Stimulated activated CD8-positive, alpha-beta memory T cell treated with anti-CD3 and anti-CD28 coated beads, Interleukin-4, amount 100 ng/mL, for 4 hours (primary cell): Measurements from ENCODE around the gene MS4A5.
"Not testable (repeated sequence)": the region's sequence is repeated elsewhere in the genome, so short reads cannot be mapped to it uniquely, and the experiment has no call there.

Experiments used
- DNase-seq, 2 donors: peaks; one replicate each; pipeline ENCODE4 v3.0.0-alpha.2; 2020; ENCODE audit warnings: low read depth in 2 of 2, low spot score in 1 of 2

MS4A5 gene

GRCh38 chr11:60429272-60429671 is at the start of gene MS4A5:
Gene MS4A5, plus strand, starts transcription at chr11:60429572. Its CDS starts 103 bp downstream, at chr11:60429675.
- no peak for DNase-seq

- no peak for DNase-seq
Observed at GRCh38 chr11:60389279-60389910, 40.0 kb upstream of the MS4A5 start.

GRCh38 chr11:60390419-60390818 is 39.0 kb upstream of the MS4A5 start:
- no peak for DNase-seq

- no peak for DNase-seq
Observed at GRCh38 chr11:60392361-60392760, 37.0 kb upstream of the MS4A5 start.

- no peak for DNase-seq
Observed at GRCh38 chr11:60393016-60393415, 36.4 kb upstream of the MS4A5 start.

GRCh38 chr11:60394666-60395380 is 34.5 kb upstream of the MS4A5 start:
- no peak for DNase-seq

- DNase-seq, result no peak
Observed at GRCh38 chr11:60396382-60396781, 33.0 kb upstream of the MS4A5 start, which contains the start of gene MS4A14. Gene MS4A14, plus strand, starts transcription at chr11:60396459. Its CDS starts 120 bp downstream, at chr11:60396579.

GRCh38 chr11:60396799-60397198 is 32.6 kb upstream of the MS4A5 start:
- no peak for DNase-seq

DNA sequence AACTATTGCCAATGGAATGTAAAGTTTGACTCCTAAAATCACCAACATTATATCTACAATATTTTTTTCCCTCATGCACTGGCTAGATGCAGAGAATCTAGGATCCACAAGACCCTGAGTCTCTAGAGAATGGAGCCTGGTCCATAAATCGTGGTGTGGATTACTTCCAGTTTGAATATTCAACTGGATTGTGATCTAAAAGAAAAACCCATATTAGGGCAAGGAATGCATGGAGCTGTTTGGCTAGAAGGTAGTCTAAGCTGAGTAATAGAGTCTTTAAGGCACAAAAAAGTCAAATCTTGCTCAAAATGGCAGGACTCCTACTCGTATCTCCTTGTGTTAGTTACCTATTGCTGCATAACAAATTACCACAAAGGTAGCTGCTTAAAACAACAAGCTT is 9.4 kb upstream of the MS4A5 start:
- no peak for DNase-seq

GRCh38 chr11:60422609-60423008 is 6.8 kb upstream of the MS4A5 start:
- DNase-seq, result no peak

DNA sequence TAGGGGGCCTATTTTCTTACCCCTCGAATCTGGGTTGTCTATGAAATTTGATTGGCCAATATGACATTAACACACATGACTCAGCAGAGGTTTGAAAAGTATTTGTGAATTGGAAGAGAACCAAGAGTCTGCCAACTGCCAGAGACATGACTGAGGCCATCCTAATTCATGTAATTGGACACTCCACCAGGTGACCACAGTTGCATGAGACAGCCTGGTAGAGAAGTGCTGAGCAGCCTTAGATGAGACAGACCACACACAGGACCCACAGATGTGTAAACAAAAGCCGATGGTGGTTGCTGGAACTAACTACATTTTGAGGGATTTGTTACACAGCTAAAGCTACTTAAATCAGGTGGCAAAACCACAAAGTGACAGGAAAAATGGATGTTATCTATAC is 855 bp upstream of the MS4A5 start:
- DNase-seq, result no peak

- DNase-seq, result no peak
Observed at GRCh38 chr11:60431251-60431650, 1.9 kb downstream of the MS4A5 start.

- no peak for DNase-seq
Observed at GRCh38 chr11:60433401-60433800, 4.0 kb downstream of the MS4A5 start.

DNA sequence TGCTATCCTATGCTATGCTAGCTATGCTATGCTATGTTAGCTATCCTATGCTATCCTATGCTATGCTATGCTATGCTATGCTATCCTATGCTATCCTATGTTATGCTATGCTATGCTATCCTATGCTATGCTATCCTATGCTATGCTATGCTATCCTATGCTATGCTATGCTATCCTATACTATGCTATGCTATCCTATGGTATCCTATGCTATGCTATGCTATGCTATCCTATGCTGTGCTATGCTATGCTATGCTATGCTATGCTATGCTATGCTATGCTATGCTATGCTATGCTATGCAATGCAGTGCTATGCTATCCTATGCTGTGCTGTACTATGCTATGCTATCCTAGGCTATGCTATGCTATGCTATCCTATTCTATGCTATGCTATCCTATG is 17.7 kb downstream of the MS4A5 start:
- DNase-seq, result no peak

DNA sequence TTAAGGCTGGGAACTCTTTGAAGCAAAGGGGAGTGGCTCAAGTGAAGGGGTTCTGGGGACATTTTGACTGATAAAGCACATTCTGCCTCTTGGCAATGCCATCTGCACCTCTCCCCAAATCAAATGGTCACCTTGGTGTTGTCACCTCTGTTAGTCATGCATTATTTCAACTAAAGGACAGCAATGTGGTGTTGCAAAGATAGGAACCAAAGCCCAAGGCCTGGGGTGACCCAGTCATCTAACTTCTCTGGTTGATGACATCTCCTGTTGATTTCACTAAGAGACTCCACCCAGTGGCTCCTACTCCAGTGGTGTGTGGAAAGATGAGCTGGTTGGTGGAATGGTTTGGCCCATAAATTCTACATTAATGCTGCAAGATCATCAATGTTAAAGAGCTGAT is 18.5 kb downstream of the MS4A5 start:
- no peak for DNase-seq

- DNase-seq, result not testable (repeated sequence)
Observed at GRCh38 chr11:60451185-60451584, 21.8 kb downstream of the MS4A5 start.

GRCh38 chr11:60454212-60454611 is 24.8 kb downstream of the MS4A5 start:
- no peak for DNase-seq

GRCh38 chr11:60455531-60456042 is 26.2 kb downstream of the MS4A5 start, which contains the start of gene MS4A1:
Gene MS4A1, plus strand, starts transcription at chr11:60455847. Its CDS starts 6,528 bp downstream, at chr11:60462375.
- no peak for DNase-seq

- no peak for DNase-seq
Observed at GRCh38 chr11:60457576-60457975, 28.2 kb downstream of the MS4A5 start.

DNA sequence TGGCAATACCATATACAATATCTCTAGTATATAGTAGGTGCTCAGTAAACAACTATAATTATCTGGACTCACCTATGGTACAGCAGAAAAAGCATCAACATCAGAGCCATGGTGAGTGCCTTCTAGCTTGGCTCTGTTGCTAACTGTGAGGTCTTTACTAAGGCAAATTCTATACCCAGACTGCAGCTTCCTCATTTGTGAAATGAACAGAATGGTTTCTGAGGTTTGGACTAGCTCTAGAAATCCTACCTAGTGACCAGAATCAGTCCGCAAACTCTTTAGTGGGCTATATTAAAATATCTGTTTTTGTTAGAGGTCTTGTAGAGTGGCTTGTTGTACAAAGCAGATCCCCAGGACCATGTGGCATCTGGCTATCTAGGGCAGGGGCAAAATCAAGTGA is 30.0 kb downstream of the MS4A5 start:
- DNase-seq, result no peak

GRCh38 chr11:60468829-60469228 is 39.5 kb downstream of the MS4A5 start:
- no peak for DNase-seq

- no peak for DNase-seq
Observed at GRCh38 chr11:60469723-60470122, 40.4 kb downstream of the MS4A5 start.
